CD4-positive, alpha-beta T cell (primary cell): Measurements from ENCODE around the gene CBR4. TPM values are rescaled to one million over a fixed set of nuclear protein-coding genes. Genes with fewer than 3 reads are reported as not detected.
A peak's percentile ranks its signal among the peaks of the same experiment; 100 is the strongest.

Source experiments
- ATAC-seq: fragments of 200-7000 bp; cut with Tn5 transposase; one replicate; pipeline ENCODE4 v1.10.0; 2022; ENCODE audit warnings: mild to moderate bottlenecking; ENCODE audit not compliant: poor library complexity
- CTCF ChIA-PET: fragments of 350-600 bp; sonication (Branson Sonifier 250); formaldehyde crosslinking; loops from one replicate; lab custom pipeline; 2021; ENCODE audit warnings: antibody characterized with exemption, inconsistent platforms; lab: Charles Lee
- POLR2A ChIA-PET: fragments of 350-600 bp; sonication (Branson Sonifier 250); formaldehyde crosslinking; loops from one replicate; lab custom pipeline; 2021; ENCODE audit warnings: antibody characterized with exemption, inconsistent platforms; lab: Charles Lee
- DNase-seq, 14 experiments: peaks; one replicate each; pipeline ENCODE4 v3.0.0-alpha.2; 2013 to 2020; ENCODE audit warnings: mixed read lengths in 2 of 14
- H3K27ac ChIP-seq, 2 donors: one replicate each; pipeline versions ENCODE4 v1.5.1 to v1.7.0; 2013; ENCODE audit warnings: low read length in 2 of 2, low read depth in 1 of 2, mild to moderate bottlenecking in 1 of 2
- H3K27me3 ChIP-seq, 2 experiments: 1 replicate in 1 of 2; 2 replicates in 1 of 2; pipeline versions ENCODE4 v1.6.1 to v1.7.0; 2013; ENCODE audit warnings: low read length in 2 of 2, control low read depth in 1 of 2, mild to moderate bottlenecking in 1 of 2, moderate library complexity in 1 of 2; ENCODE audit not compliant: insufficient read depth in 2 of 2, control insufficient read depth in 1 of 2
- H3K36me3 ChIP-seq: one replicate; pipeline ENCODE4 v1.6.1; 2013; ENCODE audit warnings: low read length, control low read depth; ENCODE audit not compliant: insufficient read depth
- H3K4me1 ChIP-seq: one replicate; pipeline ENCODE4 v1.6.1; 2013; ENCODE audit warnings: low read length, control low read depth; ENCODE audit not compliant: insufficient read depth
- H3K4me3 ChIP-seq: one replicate; pipeline ENCODE4 v1.5.1; 2013; ENCODE audit warnings: mild to moderate bottlenecking, low read length, moderate library complexity
- H3K9me3 ChIP-seq, 2 experiments: 1 replicate in 1 of 2; 2 replicates in 1 of 2; pipeline versions ENCODE4 v1.6.1 to v1.7.0; 2013; ENCODE audit warnings: low read length in 2 of 2, mild to moderate bottlenecking in 2 of 2, control low read depth in 1 of 2, moderate library complexity in 1 of 2; ENCODE audit not compliant: control insufficient read depth in 1 of 2, insufficient read depth in 1 of 2
- H3K27ac Mint-ChIP-seq: one replicate; pipeline ENCODE4 v1.8.0; 2020; ENCODE audit warnings: mixed read lengths
- H3K27me3 Mint-ChIP-seq: one replicate; pipeline ENCODE4 v1.8.0; 2021; ENCODE audit warnings: mixed read lengths
- H3K36me3 Mint-ChIP-seq: one replicate; pipeline ENCODE4 v1.8.0; 2021; ENCODE audit warnings: low read depth, mixed read lengths
- H3K4me1 Mint-ChIP-seq: one replicate; pipeline ENCODE4 v1.8.0; 2021; ENCODE audit warnings: low read depth, mixed read lengths
- H3K4me3 Mint-ChIP-seq: one replicate; pipeline ENCODE4 v1.8.0; 2020; ENCODE audit warnings: mild to moderate bottlenecking, mixed read lengths
- H3K9me3 Mint-ChIP-seq: one replicate; pipeline ENCODE4 v1.8.0; 2020; ENCODE audit warnings: mixed read lengths
- intact Hi-C, 2 experiments: fragments of 100-400 bp; cut with DNase I in 1 of 2; cut with micrococcal nuclease in 1 of 2; formaldehyde crosslinking; loops; one replicate each; pipeline versions ENCODE4 v1.15.1 to v1.9.0; 2023 to 2025; cut with DNase I, micrococcal nuclease
- total RNA-seq, 174 experiments: library from RNA in 2 of 174; stranded (reverse) in 2 of 174; gene quantifications; one replicate each; pipeline ENCODE4 v1.2.3 and lab custom pipeline; 2021 to 2026
- TF ChIP-seq, protein P1 (sequence below): fragments of 200-600 bp; IDR thresholded peaks from one replicate; pipeline ENCODE4 v1.8.0; 2022; ENCODE audit warnings: antibody characterized with exemption, mild to moderate bottlenecking

Gene CBR4
- total RNA-seq, 2 experiments from 2014 or later, result 5.1 to 5.4 TPM

DNA sequence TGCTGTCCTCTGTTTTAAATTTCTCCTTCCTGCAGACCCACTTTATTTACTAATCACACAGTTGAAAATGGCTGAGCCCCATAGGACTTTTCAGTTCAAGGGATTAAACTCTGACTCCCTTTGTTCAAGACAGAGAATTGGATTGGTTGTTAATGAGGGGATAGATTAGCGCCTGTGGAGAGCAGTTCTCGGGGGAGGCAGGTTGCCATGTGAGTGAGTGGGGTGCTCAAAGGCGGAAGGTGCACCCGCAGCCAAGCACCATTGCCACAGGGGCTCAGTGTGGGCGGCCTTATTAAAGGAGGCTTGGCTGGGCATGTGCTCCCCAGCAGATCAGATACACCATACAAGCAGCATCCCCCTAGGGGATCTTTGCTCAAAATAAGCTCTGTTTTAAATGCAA lies 7.9 kb upstream of the CBR4 start:
- POLR2A ChIA-PET, result no interaction called here
- CTCF ChIA-PET, result no interaction called here
- H3K4me3 Mint-ChIP-seq, result no peak overlapping the region
- intact Hi-C loops, result no loop called here
- H3K27ac ChIP-seq, result no peak overlapping the region
- no peaks in the 10 kb centered on the region for H3K27me3 ChIP-seq
- no peak for ATAC-seq
- no peak for DNase-seq
- H3K36me3 Mint-ChIP-seq, result no peaks in the 10 kb centered on the region
- peaks cover 9% of the 10 kb centered on the region for H3K4me1 Mint-ChIP-seq
- peaks cover 9% of the 10 kb centered on the region for H3K4me1 ChIP-seq
- H3K4me3 ChIP-seq, result no peak overlapping the region
- no peaks in the 10 kb centered on the region for H3K9me3 ChIP-seq
- no peak overlapping the region for H3K27ac Mint-ChIP-seq
- H3K27me3 Mint-ChIP-seq, result peaks cover 8% of the 10 kb centered on the region
- TF ChIP-seq, protein P1, sequence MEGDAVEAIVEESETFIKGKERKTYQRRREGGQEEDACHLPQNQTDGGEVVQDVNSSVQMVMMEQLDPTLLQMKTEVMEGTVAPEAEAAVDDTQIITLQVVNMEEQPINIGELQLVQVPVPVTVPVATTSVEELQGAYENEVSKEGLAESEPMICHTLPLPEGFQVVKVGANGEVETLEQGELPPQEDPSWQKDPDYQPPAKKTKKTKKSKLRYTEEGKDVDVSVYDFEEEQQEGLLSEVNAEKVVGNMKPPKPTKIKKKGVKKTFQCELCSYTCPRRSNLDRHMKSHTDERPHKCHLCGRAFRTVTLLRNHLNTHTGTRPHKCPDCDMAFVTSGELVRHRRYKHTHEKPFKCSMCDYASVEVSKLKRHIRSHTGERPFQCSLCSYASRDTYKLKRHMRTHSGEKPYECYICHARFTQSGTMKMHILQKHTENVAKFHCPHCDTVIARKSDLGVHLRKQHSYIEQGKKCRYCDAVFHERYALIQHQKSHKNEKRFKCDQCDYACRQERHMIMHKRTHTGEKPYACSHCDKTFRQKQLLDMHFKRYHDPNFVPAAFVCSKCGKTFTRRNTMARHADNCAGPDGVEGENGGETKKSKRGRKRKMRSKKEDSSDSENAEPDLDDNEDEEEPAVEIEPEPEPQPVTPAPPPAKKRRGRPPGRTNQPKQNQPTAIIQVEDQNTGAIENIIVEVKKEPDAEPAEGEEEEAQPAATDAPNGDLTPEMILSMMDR, result no peak
- no peaks in the 10 kb centered on the region for H3K36me3 ChIP-seq
- no peaks in the 10 kb centered on the region for H3K9me3 Mint-ChIP-seq

DNA sequence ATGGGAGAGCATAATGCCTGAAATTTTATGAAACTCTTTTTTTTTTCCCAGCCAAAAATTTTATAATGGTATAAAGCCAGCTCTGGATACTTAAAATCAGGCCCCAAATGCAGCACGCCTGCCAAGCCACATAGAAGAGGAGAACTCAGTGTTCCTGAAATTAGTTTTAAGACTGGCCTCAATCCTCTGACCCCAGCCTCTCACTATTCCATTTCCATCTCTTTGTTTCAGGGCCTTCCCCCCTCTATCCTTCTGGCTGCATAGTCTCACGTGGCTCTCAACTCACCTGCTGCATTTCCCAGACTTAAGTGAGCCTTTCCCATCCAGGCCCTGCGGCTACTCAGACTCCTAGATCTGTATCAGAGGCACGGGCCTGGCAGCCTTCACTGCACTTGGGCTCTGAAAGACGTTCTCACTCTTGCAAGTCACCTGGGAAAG lies 5.2 kb upstream of the CBR4 start:
- peaks cover 6% of the 10 kb centered on the region for H3K36me3 Mint-ChIP-seq
- H3K9me3 ChIP-seq, result no peaks in the 10 kb centered on the region
- peaks cover 9% of the 10 kb centered on the region for H3K4me1 Mint-ChIP-seq
- H3K27ac ChIP-seq, result no peak overlapping the region
- H3K9me3 Mint-ChIP-seq, result no peaks in the 10 kb centered on the region
- no peak for ATAC-seq
- H3K4me1 ChIP-seq, result peaks cover 9% of the 10 kb centered on the region
- POLR2A ChIA-PET, result no interaction called here
- H3K36me3 ChIP-seq, result no peaks in the 10 kb centered on the region
- peaks cover 7% of the 10 kb centered on the region for H3K27me3 Mint-ChIP-seq
- no peak for DNase-seq
- H3K27ac Mint-ChIP-seq, result peak overlapping the region; percentile 75
- CTCF ChIA-PET, result no interaction called here
- H3K27me3 ChIP-seq, result no peaks in the 10 kb centered on the region
- H3K4me3 ChIP-seq, result no peak overlapping the region
- intact Hi-C loops, result no loop called here
- TF ChIP-seq, protein P1, result no peak
- no peak overlapping the region for H3K4me3 Mint-ChIP-seq

DNA sequence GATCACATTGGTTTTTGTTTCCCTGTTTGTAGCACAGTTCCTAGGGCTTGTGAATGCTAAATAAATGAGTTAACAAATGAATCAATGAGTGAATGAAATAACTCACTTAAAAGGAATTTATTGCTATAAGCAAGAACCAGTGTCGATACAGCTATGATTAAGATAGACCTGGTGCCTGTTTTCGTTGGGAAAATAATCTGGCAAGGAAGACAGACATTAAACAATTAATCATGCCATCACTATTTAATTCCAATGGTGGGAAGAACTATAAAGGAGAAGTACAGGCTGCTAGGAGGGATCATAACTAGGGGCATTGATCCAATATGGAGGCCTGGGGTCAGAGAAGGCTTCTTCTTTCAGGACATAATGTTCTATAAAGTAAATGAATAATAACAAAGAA lies 4.5 kb upstream of the CBR4 start:
- intact Hi-C loops, result loop anchor here in 1 of 2 experiments (5.0 kb wide), 3 partner anchors 598 to 1013 kb away; partner anchors contain the start of genes MFAP3L and NEK1
- H3K27ac Mint-ChIP-seq, result no peak overlapping the region

More for the DNA sequence above, 4.5 kb upstream of the CBR4 start:
- Mint-ChIP-seq H3K36me3 (peaks cover 13% of the 10 kb centered on the region), H3K4me1 (peaks cover 10% of the 10 kb centered on the region), H3K27me3 (peaks cover 4% of the 10 kb centered on the region), H3K9me3 (no peaks in the 10 kb centered on the region), H3K4me3 (no peak overlapping the region)
- Histone ChIP-seq H3K4me3 (no peak overlapping the region), H3K9me3 (no peaks in the 10 kb centered on the region), H3K36me3 (no peaks in the 10 kb centered on the region), H3K27ac (no peak overlapping the region), H3K27me3 (no peaks in the 10 kb centered on the region), H3K4me1 (peaks cover 12% of the 10 kb centered on the region)
- ChIA-PET POLR2A (no interaction called here), CTCF (no interaction called here)
- TF ChIP-seq, protein P1, result no peak
- ATAC-seq, result no peak
- DNase-seq, result no peak
